Cardiac muscle cell (in vitro differentiated cells and primary cell): Measurements from ENCODE around the gene CDK13. TPM values are rescaled to one million over a fixed set of nuclear protein-coding genes. Genes with fewer than 3 reads are reported as not detected.

Experiments used
- DNase-seq, 2 donors: peaks; one replicate each; pipeline versions ENCODE4 v3.0.0 to v3.0.0-alpha.2; 2010 to 2017; ENCODE audit warnings: low read depth in 1 of 2, low spot score in 1 of 2
- H3K27ac ChIP-seq: fragments of 200-600 bp; sonication (generic); 2 replicates; pipeline ENCODE4 v1.5.1; 2016
- H3K27me3 ChIP-seq: fragments of 200-600 bp; sonication (generic); 2 replicates; pipeline ENCODE4 v1.6.0; 2016; ENCODE audit warnings: control low read depth
- H3K36me3 ChIP-seq: fragments of 200-600 bp; sonication (generic); 2 replicates; pipeline ENCODE4 v1.5.1; 2016; ENCODE audit warnings: control low read depth
- H3K4me1 ChIP-seq: fragments of 200-600 bp; sonication (generic); 2 replicates; pipeline ENCODE4 v1.8.1; 2017; ENCODE audit warnings: low read depth, mild to moderate bottlenecking, mixed run types
- H3K4me3 ChIP-seq: fragments of 200-600 bp; sonication (generic); 2 replicates; pipeline ENCODE4 v1.5.1; 2016; ENCODE audit warnings: mild to moderate bottlenecking
- H3K9me3 ChIP-seq: fragments of 200-600 bp; sonication (generic); 2 replicates; pipeline ENCODE4 v1.5.1; 2017; ENCODE audit warnings: low read depth, mild to moderate bottlenecking, control low read depth
- CTCF ChIP-seq: IDR thresholded peaks from 2 replicates; pipeline ENCODE4 v1.5.1; 2012; ENCODE audit warnings: low read depth, mild to moderate bottlenecking, low read length
- polyA plus RNA-seq: library from polyadenylated mRNA; unstranded; fragments of >200 nt; fragmentation: Nextera tagmentation; extraction: Ambion mirVana; gene quantifications from 2 replicates; pipeline ENCODE4 v1.2.1, GENCODE V29; 2016
- total RNA-seq: library from RNA; depleted of rRNA; stranded (reverse); fragments of >200 nt; gene quantifications from 2 replicates; pipeline ENCODE4 v1.2.3, GENCODE V29; 2016

The CDK13 gene
- total and polyA plus RNA-seq, 2 experiments from 2014 or later, result 30.5 to 76.5 TPM

DNA sequence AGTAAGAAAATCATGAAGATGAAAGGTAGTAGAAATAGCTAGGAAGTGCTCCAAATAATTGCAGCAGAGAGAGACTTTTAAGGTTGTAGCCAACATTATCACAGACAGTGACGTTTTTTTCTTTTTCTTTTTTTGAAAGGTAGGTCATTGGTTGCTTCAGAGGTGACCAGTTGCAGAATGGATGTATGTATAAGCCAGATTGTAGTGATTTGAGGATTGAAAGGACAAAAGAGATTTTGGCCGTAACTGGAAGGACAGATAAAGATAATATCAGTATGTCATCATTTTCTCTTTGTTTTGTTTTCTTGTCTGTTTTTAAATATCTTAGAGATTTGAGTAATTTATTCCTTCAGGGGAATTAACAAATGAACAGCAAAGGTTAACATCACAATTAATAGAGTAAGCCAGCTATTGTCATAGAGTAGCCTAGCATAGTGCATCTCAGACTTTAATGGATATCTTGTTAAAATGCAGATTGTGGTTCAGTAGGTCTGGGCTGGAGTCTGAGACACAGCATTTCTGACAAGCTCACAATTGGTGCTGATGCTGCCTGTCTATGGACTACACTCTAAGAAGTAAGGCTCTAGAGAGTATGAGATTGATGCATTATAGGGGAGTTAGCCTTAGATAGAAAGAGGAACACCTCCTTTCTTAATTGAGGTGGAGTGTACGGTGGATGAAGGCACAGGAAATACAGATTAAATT is 28.3 kb downstream of the CDK13 start:
- H3K4me3 ChIP-seq, result no peak overlapping the region
- DNase-seq, result no peak
- TF ChIP-seq CTCF, result no peak

GRCh38 chr7:39979406-39980073 is 29.5 kb downstream of the CDK13 start:
- DNase-seq, result peak in 1 of 2 donors; percentile 4
- Histone ChIP-seq H3K4me3 (no peak overlapping the region), H3K9me3 (no peaks in the 10 kb centered on the region), H3K27ac (peak overlapping the region; percentile 55), H3K4me1 (no peaks in the 10 kb centered on the region), H3K36me3 (no peaks in the 10 kb centered on the region), H3K27me3 (no peaks in the 10 kb centered on the region)
- TF ChIP-seq CTCF, result no peak

More for the DNA sequence above, 28.3 kb downstream of the CDK13 start:
- Histone ChIP-seq H3K4me1 (no peaks in the 10 kb centered on the region), H3K27me3 (no peaks in the 10 kb centered on the region), H3K27ac (no peak overlapping the region), H3K36me3 (no peaks in the 10 kb centered on the region), H3K9me3 (no peaks in the 10 kb centered on the region)

DNA sequence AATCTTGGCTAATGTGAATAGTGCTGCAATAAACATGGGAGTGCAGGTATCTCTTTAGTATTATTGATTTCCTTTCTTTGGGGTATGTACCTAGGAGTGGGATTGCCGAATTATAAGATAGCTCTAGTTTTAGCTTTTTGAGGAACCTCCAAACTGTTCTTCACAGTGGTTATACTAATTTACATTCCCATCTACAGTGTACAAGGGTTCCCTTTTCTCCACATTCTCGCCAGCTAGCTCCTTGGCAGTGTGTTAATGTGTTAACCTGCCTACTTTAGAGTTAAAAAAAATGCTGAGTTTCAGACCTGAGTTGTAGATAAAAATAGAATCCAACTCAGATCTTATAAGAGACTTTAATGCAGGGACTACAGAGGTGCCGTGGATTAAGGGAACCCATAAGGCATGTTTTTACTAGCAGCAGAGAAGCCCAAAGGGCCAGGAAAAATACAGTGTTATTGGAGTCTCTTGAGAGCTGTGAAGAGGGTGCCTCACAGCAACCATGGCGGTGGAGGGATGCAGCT is 35.4 kb downstream of the CDK13 start:
- TF ChIP-seq CTCF, result no peak
- no peaks in the 10 kb centered on the region for H3K9me3 ChIP-seq
- no peaks in the 10 kb centered on the region for H3K27me3 ChIP-seq
- H3K36me3 ChIP-seq, result peaks cover 3% of the 10 kb centered on the region
- DNase-seq, result no peak
- no peak overlapping the region for H3K4me3 ChIP-seq
- peaks cover 15% of the 10 kb centered on the region for H3K4me1 ChIP-seq
- H3K27ac ChIP-seq, result peak overlapping the region; percentile 79

- H3K4me1 ChIP-seq, result peaks cover 15% of the 10 kb centered on the region
- no peak for TF ChIP-seq CTCF
- H3K36me3 ChIP-seq, result peaks cover 3% of the 10 kb centered on the region
- no peaks in the 10 kb centered on the region for H3K9me3 ChIP-seq
- H3K27me3 ChIP-seq, result no peaks in the 10 kb centered on the region
- no peak for DNase-seq
- peak overlapping the region; percentile 67 for H3K27ac ChIP-seq
- no peak overlapping the region for H3K4me3 ChIP-seq
These were observed 37.7 kb downstream of the CDK13 start for GRCh38 chr7:39987641-39988347.

DNA sequence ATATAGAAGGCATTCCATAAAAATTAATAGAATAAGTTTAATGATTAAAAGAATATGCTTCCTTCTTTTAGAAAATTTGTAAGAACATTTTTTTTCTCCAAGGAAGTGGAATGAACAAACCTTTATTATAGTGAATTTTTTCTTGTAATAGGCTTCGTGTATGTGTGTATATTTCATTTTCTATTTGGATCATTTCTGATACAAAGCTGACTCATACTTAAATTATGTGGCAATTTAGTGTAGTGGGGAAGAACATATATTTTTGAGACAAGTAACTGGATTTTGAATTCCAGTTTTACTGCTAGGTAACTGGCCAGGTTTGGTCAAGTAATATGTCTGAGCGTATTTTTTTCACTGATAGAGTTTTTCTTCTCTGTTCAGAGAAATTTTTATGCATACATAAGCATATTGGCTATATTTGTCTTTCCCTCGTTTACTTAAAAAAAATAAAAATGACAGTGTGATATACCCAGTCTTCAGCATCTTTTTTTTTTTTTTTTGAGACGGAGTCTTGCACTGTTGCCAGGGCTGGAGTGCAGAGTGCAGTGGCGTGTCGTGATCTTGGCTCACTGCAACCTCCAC is 50.8 kb downstream of the CDK13 start:
- peaks cover 28% of the 10 kb centered on the region for H3K36me3 ChIP-seq
- no peaks in the 10 kb centered on the region for H3K9me3 ChIP-seq
- H3K27ac ChIP-seq, result no peak overlapping the region
- TF ChIP-seq CTCF, result no peak
- no peaks in the 10 kb centered on the region for H3K4me1 ChIP-seq
- peak in 1 of 2 donors; percentile 41 for DNase-seq
- no peak overlapping the region for H3K4me3 ChIP-seq
- no peaks in the 10 kb centered on the region for H3K27me3 ChIP-seq
